ENCODE results near the gene FAM118B.

The FAM118B gene

GRCh38 chr11:126165311-126165720, 46.3 kb upstream of the FAM118B start:
- Histone ChIP-seq H3K27me3 (replicated peaks) (no peaks in the 10 kb centered on the region), H3K4me3 (ENCODE audit: low read depth, low read length) (no peak overlapping the region), H3K36me3 (replicated peaks) (no peaks in the 10 kb centered on the region), H3K27ac (no peak overlapping the region)
- TF ChIP-seq CTCF (IDR thresholded peaks at IDR 0.05; ENCODE audit: low read depth, low read length, missing control alignments) = no peak
- no peak for DNase-seq
- in situ Hi-C loops (cut with HindIII; ENCODE audit: low pct_ligation_motif_present, low sequenced_read_pairs) = no loop called here

GRCh38 chr11:126165757-126166156, 45.8 kb upstream of the FAM118B start:
- DNase-seq = no peak
- TF ChIP-seq CTCF (IDR thresholded peaks at IDR 0.05; ENCODE audit: low read depth, low read length, missing control alignments) = no peak
- Histone ChIP-seq H3K4me3 (ENCODE audit: low read depth, low read length) (no peak overlapping the region), H3K36me3 (replicated peaks) (no peaks in the 10 kb centered on the region), H3K27me3 (replicated peaks) (no peaks in the 10 kb centered on the region), H3K27ac (no peak overlapping the region)
- in situ Hi-C loops (cut with HindIII; ENCODE audit: low pct_ligation_motif_present, low sequenced_read_pairs) = no loop called here

DNA sequence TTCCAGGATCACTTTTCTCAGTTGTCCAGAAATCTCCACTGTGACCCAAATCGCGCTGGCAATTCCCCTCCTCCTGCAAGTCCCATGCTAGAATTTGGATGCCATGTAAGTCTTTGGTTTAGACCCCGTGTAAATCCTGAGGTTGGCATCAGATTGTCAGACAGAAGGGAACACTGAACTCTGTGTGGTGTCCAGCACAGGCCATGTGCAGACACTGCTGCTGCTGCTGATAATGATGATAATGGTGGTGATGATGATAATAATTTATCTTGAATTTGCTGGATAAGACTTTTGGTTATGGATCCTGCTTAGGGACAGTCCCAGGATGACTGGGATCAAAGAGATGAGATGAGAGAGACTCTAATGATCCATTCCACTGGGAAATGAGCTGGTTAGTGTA, 45.2 kb upstream of the FAM118B start:
- no peaks in the 10 kb centered on the region for H3K27me3 ChIP-seq (replicated peaks)
- no peak overlapping the region for H3K27ac ChIP-seq
- DNase-seq = no peak
- H3K4me3 ChIP-seq (ENCODE audit: low read depth, low read length) = no peak overlapping the region
- in situ Hi-C loops (cut with HindIII; ENCODE audit: low pct_ligation_motif_present, low sequenced_read_pairs) = no loop called here
- TF ChIP-seq CTCF (IDR thresholded peaks at IDR 0.05; ENCODE audit: low read depth, low read length, missing control alignments) = no peak
- no peaks in the 10 kb centered on the region for H3K36me3 ChIP-seq (replicated peaks)

- no peak for DNase-seq
- no peak for TF ChIP-seq CTCF (IDR thresholded peaks at IDR 0.05; ENCODE audit: low read depth, low read length, missing control alignments)
- Histone ChIP-seq H3K27ac (no peak overlapping the region), H3K4me3 (ENCODE audit: low read depth, low read length) (no peak overlapping the region), H3K27me3 (replicated peaks) (no peaks in the 10 kb centered on the region), H3K36me3 (replicated peaks) (no peaks in the 10 kb centered on the region)
- in situ Hi-C loops (cut with HindIII; ENCODE audit: low pct_ligation_motif_present, low sequenced_read_pairs) = no loop called here
Measured at GRCh38 chr11:126167488-126167887, 44.1 kb upstream of the FAM118B start.

DNA sequence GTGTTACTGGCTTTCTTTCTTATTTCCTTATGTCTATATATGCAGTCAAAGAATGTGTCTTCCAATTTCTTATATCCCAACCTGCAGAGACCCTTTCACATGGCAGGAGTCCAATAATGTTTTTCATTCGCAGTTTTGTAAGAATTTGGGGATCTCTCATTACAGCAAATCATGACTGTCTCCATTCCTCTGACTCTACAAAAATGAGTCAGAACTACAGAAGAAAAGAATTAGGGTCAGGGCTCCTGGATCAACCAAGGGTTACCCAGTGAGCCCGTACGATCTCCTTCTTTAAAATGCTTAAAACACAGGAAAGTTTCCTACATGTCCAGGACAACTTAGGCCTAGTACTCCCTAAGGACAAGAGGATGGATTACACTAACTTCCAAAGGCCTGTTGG, 42.3 kb upstream of the FAM118B start:
- Histone ChIP-seq H3K36me3 (replicated peaks) (no peaks in the 10 kb centered on the region), H3K27me3 (replicated peaks) (no peaks in the 10 kb centered on the region), H3K27ac (no peak overlapping the region), H3K4me3 (ENCODE audit: low read depth, low read length) (no peak overlapping the region)
- in situ Hi-C loops (cut with HindIII; ENCODE audit: low pct_ligation_motif_present, low sequenced_read_pairs) = no loop called here
- no peak for DNase-seq
- TF ChIP-seq CTCF (IDR thresholded peaks at IDR 0.05; ENCODE audit: low read depth, low read length, missing control alignments) = no peak

- Histone ChIP-seq H3K36me3 (replicated peaks) (no peaks in the 10 kb centered on the region), H3K4me3 (ENCODE audit: low read depth, low read length) (no peak overlapping the region), H3K27ac (no peak overlapping the region), H3K27me3 (replicated peaks) (no peaks in the 10 kb centered on the region)
- in situ Hi-C loops (cut with HindIII; ENCODE audit: low pct_ligation_motif_present, low sequenced_read_pairs) = no loop called here
- no peak for DNase-seq
- no peak for TF ChIP-seq CTCF (IDR thresholded peaks at IDR 0.05; ENCODE audit: low read depth, low read length, missing control alignments)
Measured at GRCh38 chr11:126172596-126173038, 39.0 kb upstream of the FAM118B start.
